Omental fat pad (tissue), 4 donors: ENCODE data around the gene COL21A1. TPM values are rescaled to one million over a fixed set of nuclear protein-coding genes. Genes with fewer than 3 reads are reported as not detected.

Experiments
- ATAC-seq: fragments of 150-250 bp; one replicate; pipeline ENCODE4 v1.9.1; 2016; ENCODE audit warnings: mild to moderate bottlenecking, moderate library complexity; ENCODE audit not compliant: low FRiP score
- DNase-seq: peaks from one replicate; pipeline ENCODE4 v3.0.0-alpha.2; 2019; ENCODE audit warnings: low spot score
- total RNA-seq, 4 donors: library from RNA; depleted of rRNA; stranded (reverse); fragments of >200 nt; gene quantifications; one replicate each; pipeline ENCODE4 v1.1.0, GENCODE V29; 2016
- TF ChIP-seq, protein P1 (sequence below), 3 donors: fragments of 450-650 bp; IDR thresholded peaks; one replicate each; pipeline ENCODE4 v1.5.1; 2016 to 2017; ENCODE audit warnings: antibody characterized with exemption in 3 of 3, mild to moderate bottlenecking in 3 of 3, moderate library complexity in 2 of 3

The COL21A1 gene
- total RNA-seq, 4 donors from 2014 or later, result 1.1 to 6.9 (median 1.9) TPM

- TF ChIP-seq, protein P1, sequence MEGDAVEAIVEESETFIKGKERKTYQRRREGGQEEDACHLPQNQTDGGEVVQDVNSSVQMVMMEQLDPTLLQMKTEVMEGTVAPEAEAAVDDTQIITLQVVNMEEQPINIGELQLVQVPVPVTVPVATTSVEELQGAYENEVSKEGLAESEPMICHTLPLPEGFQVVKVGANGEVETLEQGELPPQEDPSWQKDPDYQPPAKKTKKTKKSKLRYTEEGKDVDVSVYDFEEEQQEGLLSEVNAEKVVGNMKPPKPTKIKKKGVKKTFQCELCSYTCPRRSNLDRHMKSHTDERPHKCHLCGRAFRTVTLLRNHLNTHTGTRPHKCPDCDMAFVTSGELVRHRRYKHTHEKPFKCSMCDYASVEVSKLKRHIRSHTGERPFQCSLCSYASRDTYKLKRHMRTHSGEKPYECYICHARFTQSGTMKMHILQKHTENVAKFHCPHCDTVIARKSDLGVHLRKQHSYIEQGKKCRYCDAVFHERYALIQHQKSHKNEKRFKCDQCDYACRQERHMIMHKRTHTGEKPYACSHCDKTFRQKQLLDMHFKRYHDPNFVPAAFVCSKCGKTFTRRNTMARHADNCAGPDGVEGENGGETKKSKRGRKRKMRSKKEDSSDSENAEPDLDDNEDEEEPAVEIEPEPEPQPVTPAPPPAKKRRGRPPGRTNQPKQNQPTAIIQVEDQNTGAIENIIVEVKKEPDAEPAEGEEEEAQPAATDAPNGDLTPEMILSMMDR (IDR thresholded peaks at IDR 0.05), result no peak
- DNase-seq (no peak), ATAC-seq (no peak)
These were observed 220.8 kb downstream of the COL21A1 start for GRCh38 chr6:56026455-56027180.

DNA sequence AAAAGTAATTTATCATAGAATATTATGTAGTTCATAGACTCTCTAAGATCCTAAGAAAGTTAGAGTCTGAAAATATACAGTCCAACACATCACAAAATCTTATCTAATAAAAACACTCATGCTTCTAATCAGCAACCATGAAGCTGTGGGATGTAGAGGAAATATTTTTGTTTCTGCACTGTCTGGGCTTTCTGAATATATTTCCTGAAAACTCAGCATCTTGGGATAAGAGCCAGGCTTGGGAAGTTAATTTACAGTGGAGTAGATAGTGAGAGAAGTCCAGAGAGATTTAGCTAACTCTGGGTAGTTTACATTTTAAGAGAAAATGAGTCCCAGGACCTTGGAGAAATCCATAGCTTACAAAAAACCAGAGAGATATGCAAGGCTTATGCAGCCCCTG lies 221.6 kb downstream of the COL21A1 start:
- ATAC-seq (no peak), DNase-seq (no peak)
- TF ChIP-seq, protein P1 (IDR thresholded peaks at IDR 0.05), result no peak

DNA sequence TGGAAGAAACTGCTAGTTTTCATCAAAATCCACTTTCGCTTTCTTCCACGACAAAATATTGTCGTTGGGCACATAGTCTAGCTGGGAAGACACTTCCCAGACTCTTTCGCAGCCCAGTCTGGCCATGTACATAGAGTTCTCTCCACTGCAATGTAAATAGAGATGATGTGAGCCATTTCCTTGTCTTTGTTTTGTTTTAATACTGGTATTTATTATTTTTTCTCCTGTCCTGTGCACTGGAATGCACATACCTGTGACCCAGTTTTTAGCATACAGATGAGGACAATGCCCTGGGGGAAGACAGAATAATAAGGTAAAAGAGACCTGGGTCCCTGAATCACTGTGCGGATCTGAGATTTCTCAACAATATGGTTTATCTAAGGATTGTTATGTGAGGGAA lies 222.4 kb downstream of the COL21A1 start:
- ATAC-seq, result no peak
- TF ChIP-seq, protein P1 (IDR thresholded peaks at IDR 0.05), result no peak
- no peak for DNase-seq

DNA sequence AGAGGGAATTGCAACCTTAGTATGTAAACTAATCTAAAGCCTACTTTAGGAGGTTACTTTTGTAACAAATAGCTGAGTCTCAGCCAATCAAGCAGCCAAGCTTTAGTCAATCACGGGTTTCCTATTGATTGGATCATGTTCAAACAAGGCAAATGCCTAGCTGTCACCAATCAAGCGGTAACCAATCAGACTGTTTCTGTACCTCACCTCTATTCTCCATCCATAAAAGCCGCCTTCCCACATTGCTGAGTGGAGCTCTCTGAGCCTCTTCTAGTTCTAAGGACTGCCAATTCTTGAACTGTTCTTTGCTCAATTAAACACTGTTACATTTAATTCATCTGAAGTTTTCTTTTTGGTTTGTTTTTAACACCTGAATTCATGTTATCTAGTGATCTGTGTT lies 223.6 kb downstream of the COL21A1 start:
- no peak for ATAC-seq
- TF ChIP-seq, protein P1 (IDR thresholded peaks at IDR 0.05), result no peak
- no peak for DNase-seq

DNA sequence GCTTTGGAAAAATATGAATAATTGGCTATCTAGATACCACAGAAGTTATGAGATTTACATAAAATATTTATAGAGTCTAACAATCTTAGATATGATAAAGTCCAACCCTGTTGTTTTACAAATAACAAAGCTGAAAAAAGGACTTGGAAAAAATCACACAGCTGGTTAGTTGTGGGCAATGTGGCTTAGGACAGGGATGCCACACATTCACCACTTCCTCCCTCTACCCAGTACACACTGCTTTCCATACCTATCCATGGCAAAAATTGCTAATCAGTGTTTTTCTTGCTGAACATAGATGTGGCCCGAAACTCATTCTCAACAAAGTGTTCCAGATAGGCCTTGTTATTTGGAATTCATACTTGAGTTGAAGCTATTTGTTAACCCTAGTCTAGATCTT lies 224.7 kb downstream of the COL21A1 start:
- TF ChIP-seq, protein P1 (IDR thresholded peaks at IDR 0.05), result no peak
- DNase-seq, result no peak
- no peak for ATAC-seq

DNA sequence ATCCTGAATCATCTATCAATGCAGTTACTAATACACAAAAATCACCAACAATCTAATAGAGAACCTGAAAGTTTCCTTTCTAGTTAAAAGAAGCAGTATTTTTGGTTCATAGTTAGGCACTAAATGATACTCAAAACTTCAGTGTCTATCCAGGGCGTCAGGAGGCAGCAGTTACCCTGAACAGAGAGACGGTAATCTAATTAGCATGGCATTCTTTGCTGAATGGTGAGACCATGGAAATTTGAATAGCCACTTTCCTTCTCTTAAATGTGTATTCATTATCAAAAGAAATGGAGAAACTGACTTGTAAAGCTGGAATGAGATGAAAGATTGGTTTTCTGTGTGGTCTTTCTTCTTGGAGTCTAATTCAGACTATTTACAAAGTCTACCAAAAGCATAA lies 225.4 kb downstream of the COL21A1 start:
- DNase-seq (no peak), ATAC-seq (no peak)
- TF ChIP-seq, protein P1 (IDR thresholded peaks at IDR 0.05), result no peak

DNA sequence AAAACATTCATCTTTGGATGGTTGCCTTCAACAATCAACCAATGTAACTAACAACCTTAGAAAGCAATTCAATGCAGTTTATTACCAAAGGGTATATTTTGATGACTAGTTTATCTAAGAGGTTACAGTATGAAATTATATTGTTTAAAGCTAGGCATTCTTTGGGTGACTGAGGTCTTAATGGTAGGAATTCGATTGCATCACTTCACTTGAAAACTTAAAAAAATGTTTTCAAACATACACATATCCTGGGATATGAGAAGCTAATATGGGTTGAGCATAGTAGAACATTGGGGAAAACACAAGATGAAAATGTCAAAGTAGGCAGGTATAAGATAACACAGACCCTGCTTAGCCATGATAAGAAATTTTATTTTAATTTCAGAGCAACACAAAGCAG lies 227.4 kb downstream of the COL21A1 start:
- DNase-seq, result no peak
- TF ChIP-seq, protein P1 (IDR thresholded peaks at IDR 0.05), result no peak
- ATAC-seq, result no peak
